NCI-H2196 treated with DMSO at 0.1 percent for 48 hours (cell line): ENCODE results near the gene ELAVL1.
"Not testable (repeated sequence)": the region's sequence is repeated elsewhere in the genome, so short reads cannot be mapped to it uniquely, and the experiment has no call there.

Experiments
- DNase-seq: peaks from one replicate; lab custom pipeline; 2025; ENCODE audit not compliant: unreplicated experiment; lab: John Stamatoyannopoulos, UW

ELAVL1 gene

DNA sequence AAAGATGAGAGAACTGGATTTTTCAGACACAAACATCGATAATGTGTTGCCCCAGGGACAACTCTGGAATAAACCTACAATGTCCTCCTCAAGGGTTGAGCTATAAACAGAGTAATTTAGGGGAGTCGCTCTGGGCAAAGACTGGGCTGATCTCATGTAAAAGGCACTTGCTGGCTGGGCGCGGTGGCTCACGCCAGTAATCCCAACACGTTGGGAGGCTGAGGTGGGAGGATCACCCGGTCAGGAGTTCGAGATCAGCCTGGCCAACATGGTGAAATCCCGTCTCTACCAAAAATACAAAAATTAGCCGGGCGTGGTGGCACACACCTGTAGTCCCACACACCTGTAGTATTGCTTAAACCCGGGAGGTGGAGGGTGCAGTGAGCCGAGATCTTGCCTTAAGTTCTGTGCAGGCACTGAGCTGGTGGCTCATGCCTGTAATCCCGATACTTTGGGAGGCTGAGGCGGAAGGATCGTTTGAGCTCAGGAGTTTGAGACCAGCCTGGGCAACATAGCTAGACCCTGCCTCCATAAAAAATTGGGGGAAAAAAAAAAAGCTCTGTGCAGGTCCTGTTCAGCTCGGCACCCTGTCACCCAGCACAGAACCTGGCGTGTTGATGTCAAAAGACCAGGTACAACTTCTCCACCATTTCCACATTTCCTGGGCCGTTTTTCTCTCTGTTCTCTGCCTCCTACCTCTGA, 63.4 kb downstream of the ELAVL1 start:
- no peak for DNase-seq

- DNase-seq = no peak
Observed at GRCh38 chr19:7940841-7941240, 64.6 kb downstream of the ELAVL1 start.

DNA sequence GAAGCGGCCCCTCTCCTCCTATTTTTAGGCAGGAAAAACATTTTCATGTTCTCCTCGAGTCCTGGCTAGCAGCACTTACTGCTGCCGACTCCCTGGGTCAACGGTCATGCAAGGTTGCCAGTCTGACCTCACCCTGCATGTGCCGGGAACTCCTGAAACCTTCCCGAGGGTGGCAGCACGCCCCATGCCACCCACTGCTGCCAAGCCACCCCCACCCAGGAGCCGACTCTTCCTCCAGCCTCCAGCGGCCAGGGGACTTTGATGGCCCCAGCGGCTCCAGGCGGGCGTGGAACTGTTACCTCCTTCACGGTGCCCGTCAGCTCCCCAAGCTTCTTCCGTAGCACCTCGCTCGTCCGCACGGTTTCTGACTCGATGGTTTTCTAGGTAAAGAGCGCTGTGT, 70.7 kb downstream of the ELAVL1 start:
- no peak for DNase-seq

GRCh38 chr19:7933828-7934725, 71.4 kb downstream of the ELAVL1 start:
- DNase-seq = no peak

- no peak for DNase-seq
Observed at GRCh38 chr19:7933411-7933810, 72.0 kb downstream of the ELAVL1 start.

DNA sequence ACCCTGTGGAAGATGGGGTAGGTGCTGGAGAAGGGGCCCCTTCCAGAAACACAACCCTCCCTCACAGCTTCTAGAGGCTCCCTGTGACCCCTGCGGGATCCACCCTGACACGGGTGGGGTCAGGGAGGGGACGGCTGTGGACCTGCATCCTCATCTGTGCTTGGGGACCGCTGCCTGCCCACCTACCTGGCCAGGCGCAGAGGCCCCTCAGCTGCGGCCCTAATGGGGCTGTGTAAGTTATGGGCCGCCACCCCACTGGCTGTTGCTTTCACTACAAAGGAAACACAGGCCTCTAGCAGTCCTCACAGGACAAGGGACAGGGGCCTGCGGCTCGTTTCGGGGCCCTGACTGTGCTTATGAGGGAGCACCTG, 72.5 kb downstream of the ELAVL1 start:
- no peak for DNase-seq

DNA sequence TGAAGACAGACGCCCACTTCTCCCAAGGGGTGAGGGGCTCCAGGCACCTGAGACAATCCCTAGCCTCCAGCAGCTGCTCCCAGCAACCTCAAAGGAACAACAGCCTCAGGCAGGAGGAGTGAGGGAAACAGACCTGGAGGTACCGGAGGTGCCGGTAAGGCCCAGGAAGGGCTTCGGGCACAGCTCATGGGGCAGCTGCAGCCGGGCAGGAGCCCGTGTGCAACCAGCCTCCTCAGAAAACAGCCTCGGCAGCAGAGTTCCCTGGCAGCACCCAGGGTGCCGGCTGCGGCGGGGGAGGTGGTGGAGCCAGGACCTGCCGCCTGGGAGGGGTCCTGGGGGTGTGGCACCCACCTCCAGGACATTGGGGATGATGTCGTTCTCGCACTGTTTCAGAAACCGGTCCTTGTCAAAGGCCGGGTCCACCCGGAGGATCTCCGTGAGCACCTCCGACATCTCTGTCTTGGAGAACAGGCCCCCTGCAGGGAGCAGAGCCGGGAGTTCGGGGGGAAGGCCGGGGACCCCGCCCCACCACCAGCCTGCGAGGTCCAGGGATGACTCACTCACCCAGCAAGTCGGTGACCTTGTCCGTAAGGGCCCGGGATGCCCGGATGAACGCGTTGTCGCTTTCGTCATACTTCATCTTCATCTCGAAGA, 73.0 kb downstream of the ELAVL1 start:
- no peak for DNase-seq

- DNase-seq = no peak
Observed at GRCh38 chr19:7931221-7932061, 74.0 kb downstream of the ELAVL1 start.

- no peak for DNase-seq
Observed at GRCh38 chr19:7930765-7931164, 74.7 kb downstream of the ELAVL1 start.

DNA sequence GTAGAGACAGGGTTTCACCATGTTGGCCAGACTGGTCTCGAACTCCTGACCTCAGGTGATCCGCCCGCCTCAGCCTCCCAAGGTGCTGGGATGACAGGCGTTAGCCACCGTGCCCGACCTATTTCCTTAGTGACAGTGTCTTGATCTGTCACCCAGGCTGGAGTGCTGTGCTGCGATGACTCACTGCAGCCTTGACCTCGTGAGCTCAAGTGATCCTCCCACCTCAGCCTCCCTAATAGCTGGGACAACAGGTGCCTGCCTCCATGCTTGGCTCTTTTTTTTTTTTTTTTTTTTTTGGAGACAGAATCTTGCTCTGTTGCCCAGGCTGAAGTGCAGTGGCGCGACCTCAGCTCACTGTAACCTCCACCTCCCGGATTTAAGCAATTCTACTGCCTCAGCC, 75.4 kb downstream of the ELAVL1 start:
- DNase-seq = not testable (repeated sequence)

GRCh38 chr19:7928741-7929701, 76.4 kb downstream of the ELAVL1 start:
- DNase-seq = no peak

DNA sequence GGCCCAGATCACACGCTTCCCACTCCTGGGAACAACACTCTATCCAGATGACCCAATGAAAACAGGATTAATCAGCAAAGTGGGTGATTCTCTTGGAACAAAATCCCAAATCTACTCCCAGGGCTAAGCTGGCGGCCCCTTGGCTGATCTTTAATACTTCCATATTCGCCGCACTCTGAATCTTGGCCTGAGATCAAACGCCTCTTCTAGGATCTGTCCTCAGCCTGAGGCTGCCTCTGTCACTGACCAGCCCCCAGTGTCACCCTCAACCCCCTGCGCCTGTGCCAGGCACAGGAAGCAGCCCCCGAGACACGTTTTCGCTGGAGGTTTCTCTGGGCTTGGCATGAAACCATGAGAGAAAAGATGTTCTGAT, 77.1 kb downstream of the ELAVL1 start:
- no peak for DNase-seq

DNA sequence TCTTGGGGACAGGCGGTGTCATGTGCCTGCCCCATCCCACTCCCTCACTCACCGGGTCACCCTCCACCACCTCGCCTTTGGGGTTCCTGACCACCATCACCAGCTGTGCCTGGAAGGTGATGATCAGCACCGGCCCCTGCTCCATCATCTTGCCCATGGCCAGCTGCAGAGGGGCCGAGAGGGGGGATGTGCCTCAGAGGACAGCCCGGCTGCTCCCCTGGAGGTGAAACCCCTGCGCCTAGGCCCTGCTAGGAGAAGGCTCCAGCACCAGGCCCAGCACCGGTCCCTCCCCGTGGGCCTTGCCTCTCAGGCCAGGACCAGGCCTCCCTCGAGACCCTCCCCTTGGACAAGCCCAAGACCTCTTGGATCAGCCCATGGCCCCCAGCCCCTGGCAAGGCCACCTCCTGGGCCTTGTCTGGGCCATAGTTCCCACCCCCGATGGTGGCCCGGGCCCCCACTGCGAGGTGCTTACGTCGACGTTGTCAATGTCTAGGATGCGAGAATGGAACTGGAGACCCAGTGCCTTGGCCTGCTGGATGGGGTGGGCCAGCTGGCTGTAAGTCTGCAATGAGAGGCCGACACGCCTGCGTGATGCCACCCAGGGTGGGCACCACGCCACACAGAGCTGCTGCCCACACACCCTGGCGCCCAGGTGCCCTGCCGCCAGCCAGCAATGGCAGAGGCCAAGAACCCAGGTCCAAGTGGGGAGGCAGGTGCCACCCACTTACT, 77.7 kb downstream of the ELAVL1 start:
- DNase-seq = no peak

- no peak for DNase-seq
Observed at GRCh38 chr19:7926727-7927604, 78.5 kb downstream of the ELAVL1 start.

- DNase-seq = peak; percentile 21
Observed at GRCh38 chr19:7926021-7926726, 79.3 kb downstream of the ELAVL1 start, which contains the start of gene CTXN1. CTXN1 (minus strand) TSS chr19:7926135; CDS start chr19:7925538, 597 bp downstream.

GRCh38 chr19:7925171-7925851, 80.1 kb downstream of the ELAVL1 start:
- DNase-seq = peak; percentile 28

DNA sequence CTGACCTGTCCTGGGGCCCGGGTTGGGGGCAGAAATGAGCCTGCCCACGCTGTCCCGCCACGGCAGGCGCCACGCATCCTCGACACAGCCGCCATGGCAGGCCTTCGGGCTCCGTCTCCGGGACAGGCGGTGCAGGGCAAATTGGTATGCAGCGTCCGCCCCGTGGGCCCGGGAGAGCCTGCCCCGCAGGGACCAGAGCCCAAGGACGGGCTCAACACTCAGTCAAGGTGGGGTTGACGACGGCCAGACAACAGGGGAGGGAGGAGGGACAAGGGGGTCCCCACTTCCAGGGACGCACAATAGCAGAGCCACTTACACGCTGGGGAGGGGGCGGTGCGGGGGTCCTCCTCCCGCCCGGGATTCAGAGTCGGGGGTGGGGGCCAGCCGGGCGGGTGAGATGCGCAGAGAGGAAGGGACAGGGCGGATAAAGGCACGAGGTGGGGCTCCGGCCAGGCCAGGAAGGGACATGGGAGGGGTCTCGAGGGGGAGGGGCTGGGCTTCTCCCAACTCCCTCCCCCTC, 80.7 kb downstream of the ELAVL1 start:
- no peak for DNase-seq
